GM12865 (cell line): ENCODE measurements around the gene MTHFD1L.

Experiments
- DNase-seq: peaks from one replicate; pipeline ENCODE4 v3.0.0; 2010; ENCODE audit warnings: low read depth
- H3K4me3 ChIP-seq: 2 replicates; pipeline ENCODE4 v1.5.1; 2011; ENCODE audit warnings: mild to moderate bottlenecking, low read depth, low read length, control low read depth
- CTCF ChIP-seq: IDR thresholded peaks from 2 replicates; pipeline ENCODE4 v1.5.1; 2011; ENCODE audit warnings: low read length, control low read depth, low read depth, inconsistent platforms; ENCODE audit not compliant: insufficient read depth; ENCODE audit errors: missing control alignments

Gene MTHFD1L

GRCh38 chr6:150880336-150880735 is 14.8 kb downstream of the MTHFD1L start:
- TF ChIP-seq CTCF = no peak
- no peak for DNase-seq
- no peak overlapping the region for H3K4me3 ChIP-seq

- no peak for DNase-seq
- no peak for TF ChIP-seq CTCF
- no peak overlapping the region for H3K4me3 ChIP-seq
Measured at GRCh38 chr6:150881911-150882481, 16.5 kb downstream of the MTHFD1L start.

GRCh38 chr6:150883521-150883920 is 18.0 kb downstream of the MTHFD1L start:
- no peak for DNase-seq
- H3K4me3 ChIP-seq = no peak overlapping the region
- TF ChIP-seq CTCF = no peak

GRCh38 chr6:150886155-150886554 is 20.7 kb downstream of the MTHFD1L start:
- DNase-seq = no peak
- TF ChIP-seq CTCF = no peak
- no peak overlapping the region for H3K4me3 ChIP-seq

GRCh38 chr6:150887978-150888563 is 22.6 kb downstream of the MTHFD1L start:
- H3K4me3 ChIP-seq = no peak overlapping the region
- peak; percentile 44 for DNase-seq
- TF ChIP-seq CTCF = no peak

GRCh38 chr6:150890346-150890745 is 24.8 kb downstream of the MTHFD1L start:
- no peak overlapping the region for H3K4me3 ChIP-seq
- DNase-seq = no peak
- no peak for TF ChIP-seq CTCF
